NCI-H345 treated with DMSO at 0.1 percent for 48 hours (cell line): ENCODE data around the gene DNAI2.

Source experiments
- DNase-seq: peaks from one replicate; lab custom pipeline; 2025; ENCODE audit not compliant: unreplicated experiment; lab: John Stamatoyannopoulos, UW

DNAI2 gene

DNA sequence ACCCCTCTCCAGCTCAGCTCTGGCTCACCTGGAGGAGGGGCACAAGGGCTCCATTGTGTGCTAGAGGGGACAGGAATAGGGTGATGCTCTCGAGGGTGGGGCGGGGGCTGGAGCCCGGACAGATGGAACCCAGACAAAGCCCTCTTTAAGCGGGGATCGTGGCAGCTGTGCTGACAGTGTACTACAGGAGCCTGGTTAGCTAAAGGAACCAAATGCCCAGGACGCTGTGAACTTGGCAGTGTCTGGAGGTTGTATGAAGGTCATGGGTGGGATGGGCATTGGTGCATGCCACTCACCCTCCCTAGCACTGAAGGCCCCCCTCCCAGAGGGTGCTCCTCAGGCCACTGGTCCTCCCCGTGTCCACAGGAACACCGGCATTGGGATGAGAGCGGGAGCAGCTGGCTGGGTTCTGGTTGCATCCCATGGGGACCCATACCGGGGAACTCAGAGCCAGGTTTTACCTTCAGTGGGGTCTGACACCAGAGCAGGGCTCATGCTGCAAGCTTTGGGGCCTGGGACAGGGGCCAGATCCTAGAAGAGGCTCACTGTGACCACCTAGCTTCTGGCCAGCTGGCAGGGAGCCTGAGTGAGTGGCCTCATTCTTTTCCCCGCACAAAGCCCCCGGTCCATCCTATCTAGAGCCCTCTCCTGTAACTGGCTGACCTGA, 63.9 kb downstream of the DNAI2 start:
- peak; percentile 58 for DNase-seq

DNA sequence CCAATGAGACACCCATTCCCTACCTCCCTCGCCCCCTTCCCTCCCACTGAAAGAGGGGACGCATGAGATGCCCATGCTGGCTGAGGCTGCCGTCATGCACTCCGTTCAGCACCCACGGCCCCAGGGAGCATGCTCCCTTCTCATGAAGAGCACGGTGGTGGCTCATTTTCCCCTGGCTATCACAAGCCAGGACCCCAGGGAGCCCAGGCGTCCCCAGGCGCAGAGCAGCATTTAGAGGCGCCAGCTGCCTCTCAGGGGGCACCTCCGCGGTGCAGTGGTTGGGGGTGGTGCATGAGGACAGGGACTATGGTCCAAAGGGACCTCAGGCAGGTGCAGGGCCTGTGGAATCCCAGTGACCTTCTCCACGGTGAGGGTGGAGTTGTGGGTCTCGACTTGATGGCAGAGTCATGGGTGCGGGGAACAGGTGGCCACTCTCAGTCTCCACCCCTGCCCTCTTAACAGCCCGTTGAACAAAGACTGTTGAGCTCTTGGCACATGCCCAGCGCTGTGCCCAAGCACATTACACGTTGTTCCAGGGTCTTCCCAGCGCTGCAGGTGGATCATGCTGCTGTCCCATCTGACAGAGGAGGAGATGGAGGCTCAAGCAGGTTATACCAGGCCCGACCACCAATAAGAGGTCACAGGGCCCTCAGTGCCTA, 65.6 kb downstream of the DNAI2 start:
- DNase-seq, result peak; percentile 97

DNA sequence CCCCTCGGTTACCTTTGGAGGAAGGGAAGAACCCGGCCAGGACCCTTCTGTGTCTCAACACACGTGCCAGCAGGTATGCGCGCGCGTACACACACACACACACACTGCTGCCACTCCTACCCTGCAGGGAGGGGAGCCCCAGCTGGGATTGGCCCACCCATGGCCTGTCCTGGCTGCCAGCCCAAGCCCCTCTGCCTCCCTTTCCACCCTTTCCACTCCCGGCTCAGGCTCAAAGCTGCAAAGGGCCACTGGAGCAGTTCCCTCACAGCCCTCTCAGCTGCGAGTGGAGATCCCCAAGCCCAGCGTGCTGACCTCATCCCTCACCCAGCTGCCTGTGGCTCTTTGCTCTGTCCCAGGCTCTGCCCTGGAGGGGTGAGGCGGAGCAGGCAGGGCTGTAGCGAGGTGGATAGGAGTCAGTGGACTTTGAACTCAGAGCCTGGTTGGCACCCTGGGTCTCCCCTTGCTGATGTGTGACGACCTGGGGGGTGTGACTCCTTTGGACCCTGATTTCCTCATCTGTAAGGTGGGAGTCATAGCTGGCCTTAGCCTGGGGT, 66.5 kb downstream of the DNAI2 start:
- no peak for DNase-seq

DNA sequence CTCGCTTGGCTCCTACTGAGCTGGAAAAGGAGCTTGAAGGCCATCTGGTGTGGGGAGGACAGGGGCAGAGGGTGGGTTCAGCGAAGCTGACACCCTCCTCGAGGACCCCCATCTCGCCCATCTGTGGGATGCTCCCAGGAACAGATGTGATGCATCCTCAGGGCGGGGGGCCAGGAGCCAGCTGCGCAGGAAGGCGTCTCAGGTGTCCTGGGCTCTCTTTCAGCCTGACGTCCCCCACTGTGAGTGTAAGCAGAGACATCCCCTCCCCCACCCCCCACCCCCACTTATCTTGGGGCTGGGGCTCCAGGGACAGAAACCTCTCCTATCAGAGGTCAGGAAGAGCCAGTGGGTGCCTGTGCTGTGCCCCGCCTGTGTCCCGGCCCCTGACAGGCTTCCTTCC, 68.2 kb downstream of the DNAI2 start:
- DNase-seq, result peak; percentile 45

DNA sequence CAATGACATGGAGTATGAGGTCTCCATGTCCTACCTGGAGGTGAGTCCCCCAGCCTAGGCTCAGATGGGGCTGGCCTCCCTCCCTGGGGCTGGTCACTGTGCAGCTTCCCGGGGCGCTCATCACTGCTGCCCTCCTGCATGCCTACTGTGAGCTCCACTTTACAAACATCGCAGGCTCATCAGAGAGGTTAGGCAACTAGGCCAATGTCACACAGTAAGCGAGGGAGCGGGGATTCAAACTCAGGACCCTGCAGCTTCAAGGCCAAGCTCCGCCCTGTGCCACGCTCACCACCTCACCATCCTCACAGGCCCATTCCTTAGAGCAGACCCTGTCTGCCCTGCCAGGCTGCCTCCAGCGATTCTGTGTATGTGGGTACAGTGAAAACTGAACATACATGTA, 69.1 kb downstream of the DNAI2 start:
- no peak for DNase-seq

DNA sequence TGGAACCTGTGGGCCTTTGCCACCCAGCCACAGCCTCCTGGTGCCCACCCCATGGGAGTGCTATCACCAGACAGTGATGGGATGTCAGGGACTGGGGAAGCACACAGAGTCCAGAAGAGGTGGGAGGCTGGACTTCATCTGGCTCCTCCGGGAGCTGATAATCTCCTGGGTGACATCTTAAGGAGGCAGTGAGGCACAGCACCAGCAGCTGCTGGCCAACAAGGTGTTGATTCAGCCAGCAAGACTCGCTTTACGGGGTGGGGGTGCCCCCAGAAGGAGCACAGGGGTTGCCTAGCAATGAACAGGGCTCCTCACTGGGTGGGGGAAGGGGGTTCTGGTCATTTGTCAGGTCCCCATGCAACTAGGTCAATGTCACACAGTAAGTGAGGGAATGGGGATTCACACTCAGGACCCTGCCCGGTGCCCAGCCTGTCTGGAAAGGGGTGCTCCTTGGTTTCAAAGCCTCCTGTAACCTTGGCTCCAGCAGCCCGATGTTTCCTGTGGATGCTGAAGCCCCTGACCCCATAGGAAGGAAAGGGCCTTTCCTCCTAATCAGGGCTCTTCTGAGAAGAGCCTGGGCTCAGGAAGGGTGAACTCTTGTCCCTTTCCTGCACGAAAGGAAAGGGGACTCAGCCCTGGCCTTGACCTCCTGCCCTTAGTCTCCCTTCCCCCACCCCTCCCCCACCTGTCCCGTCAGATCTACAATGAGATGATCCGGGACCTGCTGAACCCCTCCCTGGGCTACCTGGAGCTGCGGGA, 69.7 kb downstream of the DNAI2 start:
- DNase-seq, result no peak

DNA sequence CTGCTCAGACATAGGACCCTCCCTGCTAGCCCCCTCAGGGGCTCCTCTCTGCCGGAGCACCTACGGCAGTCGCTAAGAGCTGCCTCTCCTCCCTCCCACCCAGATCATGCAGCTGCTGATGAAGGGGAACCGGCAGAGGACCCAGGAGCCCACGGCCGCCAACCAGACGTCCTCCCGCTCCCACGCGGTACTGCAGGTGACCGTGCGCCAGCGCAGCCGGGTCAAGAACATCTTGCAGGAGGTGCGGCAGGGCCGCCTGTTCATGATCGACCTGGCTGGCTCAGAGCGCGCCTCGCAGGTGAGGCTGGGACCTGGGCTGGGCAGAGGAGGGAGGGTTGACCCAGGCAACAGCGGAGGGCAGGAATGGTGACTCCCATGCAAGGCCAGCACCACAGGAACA, 70.6 kb downstream of the DNAI2 start:
- no peak for DNase-seq

DNA sequence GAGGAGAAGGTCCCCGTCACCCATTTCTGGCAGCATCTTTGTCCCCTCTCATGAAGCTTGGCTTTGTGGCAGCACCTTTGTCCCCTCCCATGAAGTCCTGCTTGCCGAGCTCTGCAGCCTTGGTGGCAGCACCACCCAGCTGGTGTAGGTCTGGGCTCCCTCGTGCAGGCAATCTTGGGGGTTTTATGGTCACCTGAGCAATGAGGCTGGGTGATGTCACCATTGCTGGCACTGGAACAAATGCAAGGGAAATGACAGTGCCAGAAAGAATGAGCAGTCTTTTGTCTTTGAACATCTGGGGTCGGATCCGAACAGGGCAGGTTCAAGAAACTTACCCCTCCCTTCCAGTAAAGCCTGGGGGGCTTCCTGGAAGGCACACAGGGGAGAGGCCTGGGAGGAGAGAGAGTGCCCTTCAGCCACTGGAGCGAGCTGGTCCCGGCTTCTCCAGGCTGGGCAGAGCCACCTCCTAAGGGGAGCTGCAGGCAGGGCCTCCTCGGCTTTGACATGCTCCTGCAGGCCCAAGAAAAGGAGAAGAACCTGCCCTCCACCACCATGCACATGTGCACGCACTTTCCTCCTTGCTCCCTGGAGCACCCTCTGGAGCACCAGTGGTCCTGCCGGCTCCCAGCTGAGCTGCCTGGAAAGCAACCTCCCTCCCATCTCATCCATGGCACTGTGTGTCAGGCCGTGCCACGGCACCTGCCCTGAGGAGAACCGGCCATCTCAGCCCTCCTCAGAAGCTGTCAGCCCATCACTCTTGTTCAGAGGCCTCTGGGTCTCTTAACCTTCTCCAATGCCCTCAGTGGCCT, 71.6 kb downstream of the DNAI2 start:
- DNase-seq, result no peak

DNA sequence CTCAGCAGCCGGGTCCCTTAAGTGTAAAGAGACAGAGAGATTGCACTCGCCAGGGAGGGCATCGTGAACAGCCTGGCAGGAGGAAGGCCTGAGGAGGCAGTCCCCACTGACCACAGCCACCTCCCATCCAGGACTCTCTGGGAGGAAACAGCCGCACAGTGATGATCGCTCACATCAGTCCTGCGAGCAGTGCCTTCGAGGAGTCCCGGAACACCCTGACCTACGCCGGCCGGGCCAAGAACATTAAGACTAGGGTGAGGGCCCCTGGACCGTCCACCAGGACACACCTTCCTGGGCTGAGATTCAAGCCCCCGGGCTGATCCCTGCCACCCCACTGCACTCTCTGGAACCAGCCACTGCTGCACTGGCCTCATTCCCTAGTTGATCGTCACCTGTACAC, 73.6 kb downstream of the DNAI2 start:
- no peak for DNase-seq

DNA sequence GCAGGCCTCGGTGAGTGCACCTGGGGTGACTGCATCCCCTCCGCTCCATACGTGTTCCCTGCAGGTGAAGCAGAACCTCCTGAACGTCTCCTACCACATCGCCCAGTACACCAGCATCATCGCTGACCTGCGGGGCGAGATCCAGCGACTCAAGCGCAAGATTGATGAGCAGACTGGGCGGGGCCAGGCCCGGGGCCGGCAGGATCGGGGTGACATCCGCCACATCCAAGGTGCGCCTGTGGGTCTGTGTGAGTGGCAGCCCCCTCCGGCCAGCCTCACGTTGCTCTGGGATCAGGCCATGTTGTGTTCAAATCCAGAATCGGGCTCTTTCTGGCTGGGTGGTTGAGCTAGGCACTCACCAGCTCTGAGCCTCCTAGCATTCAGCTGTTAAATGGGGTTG, 75.1 kb downstream of the DNAI2 start:
- no peak for DNase-seq

DNA sequence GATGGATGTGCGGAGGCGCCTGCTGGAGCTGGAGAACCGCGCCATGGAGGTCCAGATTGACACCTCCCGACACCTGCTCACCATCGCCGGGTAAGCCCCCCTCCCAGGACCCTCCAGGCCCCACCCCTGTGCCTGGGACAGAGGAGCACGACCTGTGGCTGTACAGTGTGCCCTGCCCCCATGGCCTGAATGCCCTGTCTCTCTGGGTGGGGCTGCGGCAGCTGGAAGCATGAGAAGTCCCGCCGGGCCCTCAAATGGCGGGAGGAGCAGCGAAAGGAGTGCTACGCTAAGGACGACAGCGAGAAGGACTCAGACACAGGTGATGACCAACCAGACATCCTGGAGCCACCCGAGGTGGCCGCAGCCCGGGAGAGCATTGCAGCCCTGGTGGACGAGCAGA, 76.5 kb downstream of the DNAI2 start:
- DNase-seq, result no peak

DNA sequence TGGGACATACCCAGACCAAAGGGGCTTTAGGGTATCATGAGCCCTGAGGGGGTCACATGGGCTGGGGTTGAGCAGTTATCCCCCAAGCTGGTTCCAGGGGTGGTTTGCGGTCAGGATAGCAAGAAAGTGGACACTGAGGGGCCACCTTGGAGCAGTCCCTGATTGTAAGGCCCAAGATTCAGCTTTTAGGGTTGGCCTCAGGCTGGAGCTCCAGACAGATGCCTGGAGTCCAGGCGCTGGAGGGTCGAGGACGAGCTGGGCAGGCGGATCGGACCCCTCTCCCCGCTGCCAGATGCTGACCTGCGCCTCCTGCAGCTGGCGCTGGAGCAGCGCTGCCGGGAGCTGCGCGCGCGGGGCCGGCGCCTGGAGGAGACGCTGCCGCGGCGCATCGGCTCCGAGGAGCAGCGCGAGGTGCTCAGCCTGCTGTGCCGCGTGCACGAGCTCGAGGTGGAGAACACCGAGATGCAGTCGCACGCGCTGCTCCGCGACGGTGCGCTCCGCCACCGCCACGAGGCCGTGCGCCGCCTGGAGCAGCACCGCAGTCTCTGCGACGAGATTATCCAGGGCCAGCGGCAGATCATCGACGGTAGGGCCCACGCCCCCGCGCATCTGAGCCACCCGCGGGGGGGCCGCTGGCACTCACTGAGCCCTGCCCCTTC, 77.6 kb downstream of the DNAI2 start:
- no peak for DNase-seq

DNA sequence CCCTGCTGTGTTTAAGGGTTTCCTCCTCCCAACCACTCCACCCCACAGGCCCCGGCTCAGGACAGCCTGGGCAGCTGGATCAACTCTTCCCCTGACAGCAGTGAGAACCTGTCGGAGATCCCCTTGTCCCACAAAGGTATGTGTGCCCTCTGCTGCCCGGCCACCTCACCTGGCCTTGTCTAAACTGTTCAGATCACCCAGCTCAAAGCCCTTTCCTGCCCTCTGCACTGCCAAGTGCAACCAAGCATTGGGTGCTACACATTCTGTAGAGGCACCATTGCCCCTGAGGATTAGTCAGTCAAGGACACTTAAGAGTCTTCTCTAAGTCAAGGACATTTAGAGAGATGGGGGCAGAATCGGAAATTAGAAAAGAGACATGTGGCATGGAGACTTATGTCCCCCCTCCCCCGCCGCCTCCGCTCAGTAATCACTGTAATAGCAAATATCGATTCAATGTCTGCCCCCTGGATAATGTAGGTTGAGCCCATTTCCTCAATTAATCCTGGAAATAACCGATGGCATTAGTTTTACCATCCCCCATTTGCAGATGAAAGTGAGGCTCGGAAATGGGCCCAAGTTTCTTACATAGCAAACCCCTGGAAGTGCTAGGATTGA, 79.5 kb downstream of the DNAI2 start:
- no peak for DNase-seq

DNA sequence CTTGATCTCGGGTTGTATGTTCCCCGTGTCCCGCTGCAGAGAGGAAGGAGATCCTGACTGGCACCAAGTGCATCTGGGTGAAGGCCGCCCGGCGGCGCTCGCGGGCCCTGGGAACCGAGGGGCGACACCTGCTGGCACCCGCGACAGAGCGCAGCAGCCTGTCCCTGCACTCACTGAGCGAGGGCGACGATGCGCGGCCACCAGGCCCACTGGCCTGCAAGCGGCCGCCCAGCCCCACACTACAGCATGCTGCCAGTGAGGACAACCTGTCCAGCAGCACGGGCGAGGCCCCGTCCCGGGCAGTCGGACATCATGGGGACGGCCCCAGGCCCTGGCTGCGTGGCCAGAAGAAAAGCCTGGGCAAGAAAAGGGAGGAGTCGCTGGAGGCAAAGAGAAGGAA, 80.1 kb downstream of the DNAI2 start:
- no peak for DNase-seq

DNA sequence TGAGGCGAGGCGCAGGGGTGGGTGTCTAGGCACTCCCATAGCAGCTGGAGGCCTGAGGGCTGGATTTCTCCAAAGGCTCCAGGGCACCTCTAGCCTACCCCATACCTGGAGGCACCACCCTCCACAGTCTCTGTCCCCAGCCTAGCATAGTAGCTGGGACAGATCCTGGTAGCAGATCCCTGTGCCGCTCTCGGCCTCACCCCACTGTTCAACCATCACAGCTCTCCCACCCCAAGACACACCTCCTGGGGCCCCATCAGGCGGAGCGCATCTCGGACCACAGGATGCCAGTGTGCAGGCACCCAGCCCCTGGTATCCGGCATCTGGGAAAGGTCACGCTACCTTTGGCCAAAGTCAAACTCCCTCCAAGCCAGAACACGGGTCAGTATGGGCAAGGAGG, 80.5 kb downstream of the DNAI2 start:
- no peak for DNase-seq

DNA sequence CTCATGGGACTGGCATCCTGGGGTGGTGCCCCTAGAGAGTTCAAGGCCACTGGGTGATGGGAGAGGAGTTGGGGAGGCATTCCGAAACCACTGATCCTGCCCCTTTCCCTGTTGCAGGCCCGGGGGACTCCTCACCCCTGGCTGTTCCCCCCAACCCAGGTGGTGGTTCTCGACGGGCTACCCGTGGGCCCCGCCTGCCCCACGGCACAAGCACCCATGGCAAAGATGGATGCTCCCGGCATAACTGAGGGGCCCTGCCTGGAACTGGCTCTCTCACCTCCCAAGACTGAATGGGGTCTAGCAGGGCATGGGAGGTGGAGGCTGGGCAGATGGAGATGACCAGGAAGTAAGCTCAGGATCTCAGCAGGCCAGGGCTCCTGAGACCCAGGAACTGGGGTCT, 81.0 kb downstream of the DNAI2 start:
- DNase-seq, result no peak

DNA sequence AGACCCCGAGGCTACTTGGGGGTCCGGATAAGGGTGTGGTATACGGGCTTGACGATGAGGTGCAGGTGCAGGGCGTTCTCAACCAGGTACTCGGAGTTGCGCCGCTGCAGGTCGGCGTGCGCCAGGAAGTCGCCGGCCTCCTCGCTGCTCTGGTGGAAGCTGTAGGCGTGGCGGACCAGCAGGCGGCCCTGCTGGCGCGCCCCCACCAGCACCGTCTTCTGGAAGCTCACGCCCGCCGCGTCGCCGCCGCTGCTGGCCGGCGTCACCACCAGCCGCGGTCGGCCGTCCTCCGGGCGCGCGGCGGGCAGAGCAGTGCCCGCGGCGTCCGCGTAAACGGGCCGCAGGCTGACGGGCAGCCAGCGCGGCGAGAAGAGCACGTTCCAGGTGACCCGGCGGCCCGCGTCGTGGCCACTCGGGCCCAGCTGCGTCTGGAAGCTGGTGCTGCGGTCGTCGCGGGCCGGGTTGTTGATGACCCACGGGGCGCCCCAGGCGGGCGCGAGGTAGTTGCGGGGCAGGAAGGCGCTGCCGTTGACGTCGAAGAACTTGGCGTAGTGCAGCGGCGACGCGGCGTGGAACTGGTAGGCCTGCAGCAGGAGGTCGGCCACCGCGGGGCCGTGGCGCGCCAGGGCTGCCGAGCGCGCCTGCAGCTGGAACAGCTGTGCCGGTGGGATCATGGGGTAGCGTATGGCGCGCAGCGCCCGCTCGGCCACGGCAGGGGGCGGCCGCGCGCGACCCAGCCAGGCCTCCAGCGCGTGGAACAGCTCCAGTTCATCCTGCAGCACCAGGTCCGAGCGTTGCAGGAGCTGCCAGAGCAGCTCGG, 82.8 kb downstream of the DNAI2 start:
- DNase-seq, result no peak

DNA sequence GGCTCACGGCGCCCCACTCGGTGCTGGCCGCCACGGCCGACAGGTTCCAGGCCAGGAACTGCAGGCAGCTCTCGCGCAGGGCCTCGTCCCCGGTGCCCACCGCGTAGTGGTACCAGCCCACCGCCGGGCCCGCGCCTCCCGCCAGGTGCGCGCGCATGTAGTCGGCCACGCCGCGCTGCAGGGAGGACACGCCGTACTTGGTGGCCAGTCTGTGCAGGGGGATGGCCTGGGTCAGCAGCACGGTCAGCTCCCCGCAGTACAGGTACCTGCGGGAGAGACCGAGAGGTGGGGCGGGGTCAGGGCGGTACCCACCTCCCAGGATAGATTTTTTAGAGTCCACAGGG, 83.4 kb downstream of the DNAI2 start:
- no peak for DNase-seq

DNA sequence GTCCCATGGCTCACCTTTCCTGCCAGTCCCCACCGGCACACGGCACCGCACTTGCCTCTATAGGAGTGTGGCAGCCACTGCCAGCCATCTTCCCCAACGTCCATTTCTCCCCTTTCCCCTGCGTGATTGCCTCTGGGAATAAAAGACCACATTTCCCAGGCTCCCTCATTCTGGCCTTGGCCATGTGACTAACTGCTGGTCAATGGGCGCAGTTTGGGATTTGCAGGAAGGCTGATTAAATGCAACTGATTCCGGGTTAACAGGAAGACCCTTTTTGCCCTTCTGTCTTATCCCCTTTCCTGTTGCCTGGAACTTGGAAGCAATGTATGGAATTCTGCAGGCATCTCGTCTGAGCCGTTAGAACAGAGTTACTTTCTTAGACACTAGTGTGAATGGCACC, 84.7 kb downstream of the DNAI2 start:
- no peak for DNase-seq

DNA sequence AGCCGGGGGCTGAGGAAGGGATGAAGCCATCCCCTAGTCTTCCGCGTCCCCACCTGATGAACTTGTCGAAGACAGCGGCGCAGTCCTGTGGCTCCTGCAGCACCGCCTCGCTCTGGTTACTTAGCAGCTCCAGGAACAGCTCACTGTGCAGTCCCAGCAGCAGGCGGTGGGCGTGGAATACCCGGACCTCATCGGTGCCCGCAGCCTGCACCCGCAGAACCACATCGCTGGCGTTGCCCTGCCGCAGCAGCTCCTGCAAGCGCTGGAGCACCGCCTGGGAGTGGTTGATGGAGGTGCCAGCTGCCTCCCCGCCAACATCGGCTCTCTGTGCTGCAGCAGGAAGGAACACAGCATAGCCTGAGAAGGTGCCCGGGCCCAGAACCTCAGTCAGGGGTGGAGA, 85.9 kb downstream of the DNAI2 start:
- DNase-seq, result no peak
